Right renal cortex interstitium (tissue), 3 donors: Measurements from ENCODE around the gene TRMT44. TPM values are rescaled to one million over a fixed set of nuclear protein-coding genes. Genes with fewer than 3 reads are reported as not detected.

Experiments used
- DNase-seq, 3 donors: peaks; one replicate each; pipeline ENCODE4 v3.0.0-alpha.2; 2013; ENCODE audit warnings: low read depth in 3 of 3, low spot score in 2 of 3
- polyA plus RNA-seq, 3 donors: library from polyadenylated mRNA; unstranded; fragments of 120-200 nt; gene quantifications; one replicate each; pipeline ENCODE4 v1.2.1, GENCODE V29; 2013; ENCODE audit not compliant: insufficient read length in 3 of 3

TRMT44 gene
- polyA plus RNA-seq, 3 donors: 14.0 to 15.5 (median 14.5) TPM

DNA sequence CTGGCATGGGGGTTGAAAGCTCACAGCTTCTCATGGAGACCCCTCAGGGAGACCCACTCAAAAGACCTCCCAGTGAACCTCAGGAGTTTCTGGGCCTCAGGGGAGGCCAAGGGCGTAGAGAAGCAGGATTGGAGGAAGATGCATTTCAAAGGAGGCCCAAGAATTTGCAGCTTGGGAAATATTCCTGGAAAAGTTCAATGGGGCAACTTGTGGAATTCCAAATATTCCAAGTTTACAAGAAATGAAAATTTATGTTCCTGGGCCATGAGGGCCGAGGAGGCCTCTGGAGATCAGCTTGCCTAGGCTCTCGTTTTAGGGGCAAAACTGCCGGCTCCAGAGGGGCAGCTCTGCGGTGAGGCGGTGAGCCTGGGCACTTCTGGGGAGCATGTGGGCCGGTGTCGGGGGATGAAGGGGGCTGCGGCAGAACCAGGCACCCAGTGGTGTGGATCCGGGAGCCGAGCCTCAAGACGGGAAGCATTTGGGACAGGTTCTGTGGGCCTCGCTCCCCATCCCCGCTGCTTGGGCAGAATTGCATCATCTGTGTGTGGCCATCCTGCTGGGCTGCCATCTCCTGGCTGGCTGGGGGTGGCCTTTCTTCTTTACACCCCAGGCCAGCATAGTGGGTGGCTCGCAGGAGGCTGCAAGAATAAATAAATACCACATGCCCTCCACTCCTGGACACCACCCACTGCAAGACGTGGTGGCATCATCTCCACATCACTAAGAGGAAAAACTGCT, 85.0 kb downstream of the TRMT44 start:
- DNase-seq: no peak

Other genes starting within 250 kb of the TRMT44 start
- gene SH3TC1, start 241.5 kb upstream of the TRMT44 start, polyA plus RNA-seq: 10 to 100 TPM; 19.3 to 22.3 (median 19.4) TPM
- 1 to 10 TPM; 7.9 to 9.9 (median 8.7) TPM for gene HTRA3, start 171.0 kb upstream of the TRMT44 start, polyA plus RNA-seq
- 10 to 100 TPM; 13.8 to 16.6 (median 14.9) TPM for gene ACOX3, start 54 bp upstream of the TRMT44 start, polyA plus RNA-seq
- gene GPR78, start 139.6 kb downstream of the TRMT44 start, polyA plus RNA-seq: under 1 TPM; 0.55 to 0.82 (median 0.62) TPM
- 10 to 100 TPM; 16.0 to 18.0 (median 17.1) TPM for gene CPZ, start 152.0 kb downstream of the TRMT44 start, polyA plus RNA-seq